Mucosa of stomach (tissue), 1 donor: ENCODE measurements around the gene ALOX15B.

ENCODE experiments used
- H3K27me3 ChIP-seq: one replicate; pipeline ENCODE4 v1.7.0; 2013; ENCODE audit warnings: mild to moderate bottlenecking, low read length; ENCODE audit not compliant: control insufficient read depth, insufficient read depth
- H3K36me3 ChIP-seq: one replicate; pipeline ENCODE4 v1.7.0; 2013; ENCODE audit warnings: low read length; ENCODE audit not compliant: control insufficient read depth, insufficient read depth
- H3K4me1 ChIP-seq: one replicate; pipeline ENCODE4 v1.7.0; 2013; ENCODE audit warnings: mild to moderate bottlenecking, low read length; ENCODE audit not compliant: control insufficient read depth, insufficient read depth
- H3K4me3 ChIP-seq: one replicate; pipeline ENCODE4 v1.7.0; 2013; ENCODE audit warnings: low read length
- H3K9ac ChIP-seq: one replicate; pipeline ENCODE4 v1.7.0; 2013; ENCODE audit warnings: mild to moderate bottlenecking, low read length, moderate library complexity
- H3K9me3 ChIP-seq: one replicate; pipeline ENCODE4 v1.7.0; 2013; ENCODE audit warnings: mild to moderate bottlenecking, low read length, moderate library complexity; ENCODE audit not compliant: control insufficient read depth
- donor health status: Pancreatic carcinoma.

Gene ALOX15B

DNA sequence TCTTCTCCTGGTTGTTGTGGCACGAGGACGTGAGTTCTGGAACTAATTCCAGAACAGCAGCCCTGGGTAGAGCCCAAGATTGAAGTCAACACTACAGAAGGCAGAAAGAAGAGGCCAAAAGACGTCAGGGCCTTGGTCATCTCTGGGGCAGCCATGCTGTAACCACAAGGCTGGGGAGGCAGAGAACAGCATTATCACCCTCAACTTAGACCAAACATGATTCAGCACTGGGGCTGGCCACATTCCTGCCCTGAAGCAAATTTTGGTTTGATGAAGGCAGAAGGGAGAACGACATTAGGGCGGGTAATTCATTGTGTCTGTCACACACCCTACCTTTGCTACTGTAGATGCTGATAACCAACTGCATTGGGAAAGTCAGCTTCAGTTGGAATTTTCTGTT lies 9.7 kb upstream of the ALOX15B start:
- no peaks in the 10 kb centered on the region for H3K4me1 ChIP-seq
- H3K36me3 ChIP-seq: no peaks in the 10 kb centered on the region
- H3K9me3 ChIP-seq: no peaks in the 10 kb centered on the region
- H3K4me3 ChIP-seq: no peak overlapping the region
- peaks cover 13% of the 10 kb centered on the region for H3K27me3 ChIP-seq
- H3K9ac ChIP-seq: no peak overlapping the region

DNA sequence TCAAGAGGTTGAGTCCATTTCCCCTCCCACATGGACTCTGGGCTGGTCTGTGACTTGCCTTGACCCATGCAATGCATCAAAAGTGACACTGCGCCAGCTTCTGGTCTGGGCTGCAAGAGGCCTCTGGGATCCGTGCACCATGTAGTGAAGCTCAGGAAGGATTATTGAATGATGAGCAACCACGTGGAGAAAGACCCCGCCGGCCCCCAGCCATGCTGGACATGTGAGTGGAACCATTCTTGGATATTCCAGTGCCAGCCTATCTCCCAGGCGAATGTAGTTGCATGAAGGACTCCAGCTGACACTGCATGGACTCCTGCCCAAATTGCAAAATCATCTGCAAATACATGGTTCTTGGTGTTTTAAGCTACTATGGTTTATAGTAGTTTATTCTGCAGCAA lies 7.6 kb upstream of the ALOX15B start:
- Histone ChIP-seq H3K27me3 (peaks cover 19% of the 10 kb centered on the region), H3K4me3 (no peak overlapping the region), H3K9me3 (no peaks in the 10 kb centered on the region), H3K9ac (no peak overlapping the region), H3K36me3 (no peaks in the 10 kb centered on the region), H3K4me1 (no peaks in the 10 kb centered on the region)

DNA sequence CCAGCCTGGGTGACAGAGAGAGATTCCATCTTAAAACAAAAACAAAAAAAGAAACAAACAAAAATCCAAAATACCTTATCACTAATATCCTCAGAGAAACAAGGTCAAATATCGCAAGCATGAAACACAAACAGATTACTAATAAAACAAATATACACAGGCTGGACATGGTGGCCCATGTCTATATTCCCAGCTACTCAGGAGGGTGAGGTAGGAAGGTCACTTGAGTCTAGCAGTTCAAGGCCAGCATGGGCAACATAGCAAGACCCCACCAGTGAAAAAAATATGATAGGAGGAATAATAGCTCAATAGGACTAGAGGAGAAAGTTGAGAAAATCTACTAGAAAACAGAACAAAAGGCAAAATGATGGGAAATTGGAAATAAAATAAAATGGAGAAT lies 6.9 kb upstream of the ALOX15B start:
- no peak overlapping the region for H3K9ac ChIP-seq
- H3K27me3 ChIP-seq: peaks cover 18% of the 10 kb centered on the region
- no peaks in the 10 kb centered on the region for H3K4me1 ChIP-seq
- no peak overlapping the region for H3K4me3 ChIP-seq
- no peaks in the 10 kb centered on the region for H3K36me3 ChIP-seq
- H3K9me3 ChIP-seq: no peaks in the 10 kb centered on the region

DNA sequence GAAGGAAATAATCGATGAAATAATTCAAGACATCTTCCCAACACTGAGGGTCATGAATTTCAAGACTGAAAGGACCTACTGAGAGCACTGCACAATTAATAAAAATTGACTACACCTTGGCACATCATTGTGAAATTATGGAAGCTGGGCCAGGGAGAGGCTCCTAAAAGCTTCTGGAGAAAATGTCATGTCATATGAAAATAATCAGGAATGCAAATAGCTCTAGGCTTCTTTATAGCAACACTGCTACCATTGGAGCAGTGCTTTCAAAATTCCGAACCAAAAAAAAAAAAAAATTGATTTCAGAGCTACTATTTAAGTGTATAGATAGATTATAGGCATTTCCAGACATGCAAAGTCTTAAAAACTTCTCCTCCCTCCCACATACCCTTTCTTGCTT lies 6.4 kb upstream of the ALOX15B start:
- Histone ChIP-seq H3K9me3 (no peaks in the 10 kb centered on the region), H3K27me3 (peaks cover 14% of the 10 kb centered on the region), H3K9ac (no peak overlapping the region), H3K4me1 (no peaks in the 10 kb centered on the region), H3K36me3 (no peaks in the 10 kb centered on the region), H3K4me3 (no peak overlapping the region)

DNA sequence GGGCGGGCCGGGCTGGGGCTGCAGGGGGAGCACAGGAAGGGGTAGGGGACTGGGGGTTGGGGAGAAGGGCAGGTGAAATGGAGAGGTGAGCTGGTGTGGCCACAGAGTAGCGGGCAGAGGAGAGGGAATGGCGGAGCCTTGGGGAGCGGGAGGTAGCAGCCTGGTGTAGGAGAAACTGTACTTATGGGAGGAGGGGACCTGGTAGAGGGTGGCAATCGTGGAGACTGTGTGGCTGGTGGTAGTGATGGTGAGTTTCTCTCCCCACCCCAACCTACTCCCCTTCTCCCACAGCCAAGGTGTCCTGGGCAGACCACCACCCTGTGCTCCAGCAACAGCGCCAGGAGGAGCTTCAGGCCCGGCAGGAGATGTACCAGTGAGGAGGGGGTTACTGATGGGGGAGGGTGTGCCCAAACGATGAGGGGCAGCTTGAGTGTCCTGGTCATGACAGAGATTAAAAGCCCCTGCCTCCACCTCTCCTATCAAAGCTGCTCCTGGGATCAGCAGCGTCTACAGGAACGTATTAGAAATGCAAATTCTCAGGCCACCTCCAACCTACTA lies 831 bp downstream of the ALOX15B start:
- H3K27me3 ChIP-seq: peaks cover 31% of the 10 kb centered on the region

DNA sequence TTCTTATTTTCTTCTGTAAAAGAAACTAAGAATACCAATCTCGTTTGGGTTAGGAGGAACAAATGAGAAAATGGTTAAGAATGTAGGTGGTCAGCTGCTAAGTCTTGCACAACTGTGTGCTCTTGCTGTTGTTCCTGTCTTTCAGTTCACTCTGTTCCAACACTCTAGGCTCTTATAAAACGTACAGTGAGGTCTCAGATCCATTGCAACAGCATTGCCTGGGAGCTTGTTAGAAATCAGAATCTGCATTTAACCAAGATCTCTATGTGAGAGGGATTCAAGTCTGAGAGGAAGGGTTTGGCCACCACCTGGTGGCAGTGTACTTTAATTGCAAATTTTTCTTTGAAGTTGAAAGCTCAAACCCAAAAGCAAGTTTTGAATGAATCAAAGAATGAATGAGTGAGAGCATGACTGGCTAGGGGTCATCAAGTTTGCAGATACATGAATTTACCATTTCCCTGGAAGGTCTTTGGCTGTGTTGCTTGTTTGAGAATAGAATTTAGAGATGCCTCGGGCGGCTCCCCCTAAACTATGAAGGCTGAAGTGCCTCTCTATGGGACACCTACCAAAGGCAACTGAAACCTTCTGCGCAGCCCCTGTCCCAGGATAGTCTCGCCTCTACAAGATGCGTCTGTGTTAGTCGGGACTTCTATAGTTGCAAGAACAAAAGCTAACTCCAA lies 2.5 kb downstream of the ALOX15B start:
- H3K9me3 ChIP-seq: no peaks in the 10 kb centered on the region
- no peaks in the 10 kb centered on the region for H3K36me3 ChIP-seq
- peaks cover 4% of the 10 kb centered on the region for H3K4me1 ChIP-seq
- H3K27me3 ChIP-seq: peaks cover 33% of the 10 kb centered on the region
- no peak overlapping the region for H3K9ac ChIP-seq
- no peak overlapping the region for H3K4me3 ChIP-seq

More for the DNA sequence above, 831 bp downstream of the ALOX15B start:
- Histone ChIP-seq H3K9me3 (no peaks in the 10 kb centered on the region), H3K4me3 (no peak overlapping the region), H3K9ac (no peak overlapping the region), H3K36me3 (no peaks in the 10 kb centered on the region), H3K4me1 (peaks cover 4% of the 10 kb centered on the region)

DNA sequence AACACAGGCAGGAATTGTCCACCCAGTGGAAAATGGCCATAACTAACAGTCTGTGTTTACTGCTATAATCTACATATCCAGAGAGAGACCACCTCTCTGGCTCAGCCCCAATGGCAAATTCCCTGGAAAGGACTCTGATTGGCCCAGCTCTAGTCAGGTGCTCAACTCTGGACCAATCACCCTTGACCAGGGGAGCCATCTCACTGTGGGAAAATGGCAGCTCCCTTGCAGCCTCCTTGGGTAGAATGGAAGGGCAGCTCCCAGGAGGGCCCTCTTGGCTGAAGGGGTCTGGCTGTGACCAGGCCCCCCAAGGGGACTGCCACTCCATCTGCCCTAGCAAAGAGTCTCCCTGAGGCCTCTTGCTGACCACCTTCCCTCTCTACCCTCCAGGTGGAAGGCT lies 3.1 kb downstream of the ALOX15B start:
- Histone ChIP-seq H3K36me3 (no peaks in the 10 kb centered on the region), H3K9ac (no peak overlapping the region), H3K9me3 (no peaks in the 10 kb centered on the region), H3K4me3 (no peak overlapping the region), H3K27me3 (peaks cover 38% of the 10 kb centered on the region), H3K4me1 (peaks cover 4% of the 10 kb centered on the region)

DNA sequence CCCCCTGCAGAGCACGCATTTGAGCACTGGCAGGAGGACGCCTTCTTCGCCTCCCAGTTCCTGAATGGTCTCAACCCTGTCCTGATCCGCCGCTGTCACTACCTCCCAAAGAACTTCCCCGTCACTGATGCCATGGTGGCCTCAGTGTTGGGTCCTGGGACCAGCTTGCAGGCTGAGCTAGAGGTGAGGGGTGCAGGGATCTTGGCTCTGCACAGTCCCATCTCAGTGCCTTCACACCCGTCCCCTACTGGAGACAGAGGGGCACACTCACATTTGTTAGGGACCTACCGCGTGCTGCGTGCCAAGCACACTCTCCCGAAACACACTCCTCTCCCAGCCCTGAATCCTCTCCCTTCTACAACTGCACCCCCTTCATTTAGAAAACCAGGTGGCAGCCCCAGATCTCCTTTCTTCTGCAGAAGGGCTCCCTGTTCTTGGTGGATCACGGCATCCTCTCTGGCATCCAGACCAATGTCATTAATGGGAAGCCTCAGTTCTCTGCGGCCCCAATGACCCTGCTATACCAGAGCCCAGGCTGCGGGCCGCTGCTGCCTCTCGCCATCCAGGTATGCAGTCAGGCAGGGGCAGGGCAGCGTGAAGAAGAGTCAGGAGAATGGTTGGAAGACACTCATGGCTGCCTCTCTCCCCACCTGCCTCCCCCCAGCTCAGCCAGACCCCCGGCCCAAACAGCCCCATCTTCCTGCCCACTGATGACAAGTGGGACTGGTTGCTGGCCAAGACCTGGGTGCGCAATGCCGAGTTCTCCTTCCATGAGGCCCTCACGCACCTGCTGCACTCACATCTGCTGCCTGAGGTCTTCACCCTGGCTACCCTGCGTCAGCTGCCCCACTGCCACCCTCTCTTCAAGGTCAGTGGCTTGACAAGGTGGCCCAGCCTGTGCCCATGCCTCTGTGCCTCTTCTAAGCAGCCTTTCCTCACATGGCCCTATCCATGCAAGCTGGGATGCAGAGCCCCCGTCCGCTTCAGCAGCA lies 6.3 kb downstream of the ALOX15B start:
- no peaks in the 10 kb centered on the region for H3K9me3 ChIP-seq
- H3K36me3 ChIP-seq: no peaks in the 10 kb centered on the region
- H3K9ac ChIP-seq: no peak overlapping the region
- no peak overlapping the region for H3K4me3 ChIP-seq
- H3K27me3 ChIP-seq: peaks cover 20% of the 10 kb centered on the region
- no peaks in the 10 kb centered on the region for H3K4me1 ChIP-seq

DNA sequence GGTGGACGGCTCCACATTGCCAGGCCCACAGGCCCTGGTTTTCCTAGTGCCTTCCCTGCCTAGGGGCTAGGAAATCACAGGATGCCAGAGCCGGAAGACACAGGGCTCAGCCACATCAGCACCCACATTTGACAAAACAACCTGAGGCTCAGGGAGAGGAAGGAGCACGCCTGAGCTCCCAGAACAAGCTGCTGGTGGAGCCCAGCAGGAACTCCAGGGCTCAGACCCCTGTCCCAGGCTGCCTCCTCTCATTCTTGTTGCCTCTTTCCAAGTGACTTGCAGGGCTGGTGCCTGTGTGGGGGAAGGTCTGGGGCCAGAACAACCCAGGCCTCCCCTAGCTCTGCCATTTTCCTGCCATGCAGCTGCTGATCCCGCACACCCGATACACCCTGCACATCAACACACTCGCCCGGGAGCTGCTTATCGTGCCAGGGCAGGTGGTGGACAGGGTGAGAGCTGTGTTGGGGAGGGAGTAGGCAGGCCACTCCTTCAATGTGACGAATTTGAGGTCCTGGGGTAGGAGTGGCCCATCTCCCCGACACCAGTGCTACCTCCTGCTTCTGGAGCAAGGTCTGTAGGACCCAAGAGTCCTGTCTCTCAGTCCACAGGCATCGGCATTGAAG lies 7.6 kb downstream of the ALOX15B start:
- H3K4me1 ChIP-seq: no peaks in the 10 kb centered on the region
- H3K4me3 ChIP-seq: no peak overlapping the region
- peaks cover 13% of the 10 kb centered on the region for H3K27me3 ChIP-seq
- no peak overlapping the region for H3K9ac ChIP-seq
- H3K9me3 ChIP-seq: no peaks in the 10 kb centered on the region
- H3K36me3 ChIP-seq: no peaks in the 10 kb centered on the region

DNA sequence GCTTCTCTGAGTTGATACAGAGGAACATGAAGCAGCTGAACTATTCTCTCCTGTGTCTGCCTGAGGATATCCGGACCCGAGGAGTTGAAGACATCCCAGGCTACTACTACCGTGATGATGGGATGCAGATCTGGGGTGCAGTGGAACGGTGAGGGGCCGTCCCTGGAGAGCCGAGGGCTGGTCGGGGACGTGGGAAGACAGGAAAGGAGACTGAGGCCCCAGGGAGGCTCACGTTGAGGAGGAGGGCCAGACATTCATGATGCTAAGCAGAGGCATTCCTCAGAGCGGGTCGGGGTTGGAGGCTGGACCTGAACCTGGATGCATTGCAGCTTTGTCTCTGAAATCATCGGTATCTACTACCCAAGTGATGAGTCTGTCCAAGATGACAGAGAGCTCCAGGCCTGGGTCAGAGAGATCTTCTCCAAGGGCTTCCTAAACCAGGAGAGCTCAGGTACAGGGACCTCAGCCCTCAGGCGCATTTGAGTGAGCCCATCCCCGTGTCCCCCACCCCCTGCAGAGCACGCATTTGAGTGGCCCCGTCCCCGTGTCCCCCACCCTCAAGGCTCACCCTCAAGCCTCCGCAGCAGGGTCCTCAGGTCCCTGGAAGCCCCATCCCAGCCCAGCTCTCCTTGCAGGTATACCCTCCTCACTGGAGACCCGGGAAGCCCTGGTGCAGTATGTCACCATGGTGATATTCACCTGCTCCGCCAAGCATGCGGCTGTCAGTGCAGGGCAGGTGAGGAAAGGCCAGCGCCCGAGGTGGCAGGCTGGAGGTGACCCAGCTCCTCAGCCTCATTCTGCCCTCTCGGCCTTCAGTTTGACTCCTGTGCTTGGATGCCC lies 8.3 kb downstream of the ALOX15B start:
- no peak overlapping the region for H3K4me3 ChIP-seq
- H3K9ac ChIP-seq: no peak overlapping the region
- no peaks in the 10 kb centered on the region for H3K36me3 ChIP-seq
- H3K27me3 ChIP-seq: peaks cover 15% of the 10 kb centered on the region
- no peaks in the 10 kb centered on the region for H3K4me1 ChIP-seq
- no peaks in the 10 kb centered on the region for H3K9me3 ChIP-seq

DNA sequence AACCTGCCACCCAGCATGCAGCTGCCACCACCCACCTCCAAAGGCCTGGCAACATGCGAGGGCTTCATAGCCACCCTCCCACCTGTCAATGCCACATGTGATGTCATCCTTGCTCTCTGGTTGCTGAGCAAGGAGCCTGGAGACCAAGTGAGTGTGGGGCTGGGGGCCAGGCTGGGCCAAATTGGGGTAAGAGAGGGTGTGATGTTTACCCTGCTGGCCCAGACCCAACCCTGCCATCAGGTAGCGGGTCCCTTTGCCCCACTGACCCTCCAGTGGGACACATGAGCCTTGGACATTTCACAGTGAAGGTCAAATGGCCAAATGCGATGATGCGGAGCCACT lies 8.9 kb downstream of the ALOX15B start:
- Histone ChIP-seq H3K9ac (no peak overlapping the region), H3K9me3 (no peaks in the 10 kb centered on the region), H3K36me3 (no peaks in the 10 kb centered on the region), H3K27me3 (peaks cover 15% of the 10 kb centered on the region), H3K4me1 (no peaks in the 10 kb centered on the region), H3K4me3 (no peak overlapping the region)
